Esophagus muscularis mucosa (tissue), 4 donors: ENCODE results near the gene TPSAB1. TPM values are rescaled to one million over a fixed set of nuclear protein-coding genes. Genes with fewer than 3 reads are reported as not detected.

Experiments
- DNase-seq: peaks from one replicate; pipeline ENCODE4 v3.0.0-alpha.2; 2017; ENCODE audit errors: extremely low spot score
- H3K27ac ChIP-seq, 4 donors: fragments of 200-600 bp; sonication (generic); replicated peaks in 1 of 4; 1 replicate in 3 of 4; 2 replicates in 1 of 4; pipeline ENCODE4 v1.5.1; 2016 to 2019; ENCODE audit warnings: mild to moderate bottlenecking in 1 of 4
- H3K27me3 ChIP-seq, 4 donors: fragments of 200-600 bp; sonication (generic); one replicate each; pipeline versions ENCODE4 v1.5.1 to v1.6.0; 2016 to 2019
- H3K36me3 ChIP-seq, 4 donors: fragments of 200-600 bp; sonication (generic); one replicate each; pipeline ENCODE4 v1.5.1; 2016 to 2019
- H3K4me1 ChIP-seq, 4 donors: fragments of 200-600 bp; sonication (generic); one replicate each; pipeline ENCODE4 v1.5.1; 2016 to 2019
- H3K4me3 ChIP-seq, 4 donors: fragments of 200-600 bp; sonication (generic); 1 replicate in 2 of 4; 2 replicates in 2 of 4; pipeline ENCODE4 v1.5.1; 2016 to 2019; ENCODE audit warnings: mild to moderate bottlenecking in 4 of 4, moderate library complexity in 1 of 4
- H3K9me3 ChIP-seq, 4 donors: fragments of 200-600 bp; sonication (generic); 1 replicate in 3 of 4; 2 replicates in 1 of 4; pipeline ENCODE4 v1.5.1; 2016 to 2019
- CTCF ChIP-seq, 3 experiments: fragments of 200-600 bp in 2 of 3; fragments of 450-650 bp in 1 of 3; sonication (generic) in 2 of 3; IDR thresholded peaks; one replicate each; pipeline ENCODE4 v1.5.1; 2017 to 2019; ENCODE audit warnings: antibody characterized with exemption in 3 of 3, mild to moderate bottlenecking in 2 of 3, moderate library complexity in 1 of 3
- EP300 ChIP-seq: sonication (generic); formaldehyde crosslinking; IDR thresholded peaks from one replicate; pipeline ENCODE4 v1.6.1; 2017; ENCODE audit warnings: antibody characterized with exemption
- POLR2A ChIP-seq: fragments of 450-650 bp; IDR thresholded peaks from one replicate; pipeline ENCODE4 v1.6.1; 2017; ENCODE audit warnings: antibody characterized with exemption, moderate library complexity, mild to moderate bottlenecking, low read depth
- POLR2AphosphoS5 ChIP-seq, 2 donors: sonication (generic); formaldehyde crosslinking; IDR thresholded peaks; one replicate each; pipeline ENCODE4 v1.6.1; 2017; ENCODE audit warnings: antibody characterized with exemption in 2 of 2
- WGBS: methylation state at CpG from one replicate; pipeline ENCODE4 v1.1.5; 2018; 5-methylcytosine and 5-hydroxymethylcytosine counted together
- intact Hi-C: fragments of 100-400 bp; cut with DNase I; formaldehyde crosslinking; loops from one replicate; pipeline ENCODE4 v1.15.1; 2023
- total RNA-seq, 4 donors: library from RNA; depleted of rRNA; stranded (reverse); fragments of >200 nt; gene quantifications; one replicate each; pipeline versions ENCODE4 v1.1.0 to v1.2.1, GENCODE V29; 2016

TPSAB1 gene
- total RNA-seq, 4 donors from 2014 or later, result 15.6 to 237 (median 126) TPM

GRCh38 chr16:1256874-1257322, 16.4 kb downstream of the TPSAB1 start:
- H3K4me3 ChIP-seq, result no peak overlapping the region
- WGBS, result 75% methylated on average over 21 of the region's 22 CpGs
- no peak for DNase-seq
- peaks cover 0 to 9% (median 6%) of the 10 kb centered on the region in 4 donors for H3K4me1 ChIP-seq
- intact Hi-C loops, result no loop called here
- H3K27me3 ChIP-seq, result peaks cover 0 to 72% (median 18%) of the 10 kb centered on the region in 4 donors
- no peaks in the 10 kb centered on the region for H3K36me3 ChIP-seq
- no peak overlapping the region for H3K27ac ChIP-seq
- TF ChIP-seq POLR2AphosphoS5 (IDR thresholded peaks at IDR 0.05) (no peak), CTCF (IDR thresholded peaks at IDR 0.05) (no peak), POLR2A (no peak), EP300 (no peak)
- H3K9me3 ChIP-seq, result no peaks in the 10 kb centered on the region

GRCh38 chr16:1257561-1258224, 17.2 kb downstream of the TPSAB1 start:
- peaks cover 0 to 9% (median 6%) of the 10 kb centered on the region in 4 donors for H3K4me1 ChIP-seq
- no peak overlapping the region for H3K4me3 ChIP-seq
- TF ChIP-seq CTCF (IDR thresholded peaks at IDR 0.05) (no peak), POLR2AphosphoS5 (IDR thresholded peaks at IDR 0.05) (no peak), EP300 (no peak), POLR2A (no peak)
- no peak overlapping the region for H3K27ac ChIP-seq
- H3K27me3 ChIP-seq, result peaks cover 0 to 80% (median 20%) of the 10 kb centered on the region in 4 donors
- DNase-seq, result no peak
- H3K9me3 ChIP-seq, result no peaks in the 10 kb centered on the region
- WGBS, result 78% methylated on average over 14 of the region's 34 CpGs
- no peaks in the 10 kb centered on the region for H3K36me3 ChIP-seq
- intact Hi-C loops, result no loop called here

GRCh38 chr16:1258225-1258600, 17.7 kb downstream of the TPSAB1 start:
- WGBS, result 61% methylated on average over 4 of the region's 12 CpGs
- TF ChIP-seq POLR2AphosphoS5 (IDR thresholded peaks at IDR 0.05) (no peak), EP300 (no peak), CTCF (IDR thresholded peaks at IDR 0.05) (no peak), POLR2A (no peak)
- Histone ChIP-seq H3K27me3 (peaks cover 0 to 85% (median 25%) of the 10 kb centered on the region in 4 donors), H3K9me3 (no peaks in the 10 kb centered on the region), H3K36me3 (no peaks in the 10 kb centered on the region), H3K4me1 (peaks cover 0 to 9% (median 6%) of the 10 kb centered on the region in 4 donors), H3K4me3 (no peak overlapping the region), H3K27ac (no peak overlapping the region)
- DNase-seq, result no peak
- intact Hi-C loops, result no loop called here

- DNase-seq, result no peak
- H3K27ac ChIP-seq, result no peak overlapping the region
- no peaks in the 10 kb centered on the region for H3K9me3 ChIP-seq
- no peak overlapping the region for H3K4me3 ChIP-seq
- H3K4me1 ChIP-seq, result peaks cover 0 to 9% (median 6%) of the 10 kb centered on the region in 4 donors
- intact Hi-C loops, result no loop called here
- no peak for TF ChIP-seq POLR2AphosphoS5 (IDR thresholded peaks at IDR 0.05)
- no peak for TF ChIP-seq EP300
- no peak for TF ChIP-seq CTCF (IDR thresholded peaks at IDR 0.05)
- no peak for TF ChIP-seq POLR2A
- H3K27me3 ChIP-seq, result peaks cover 0 to 91% (median 26%) of the 10 kb centered on the region in 4 donors
- H3K36me3 ChIP-seq, result no peaks in the 10 kb centered on the region
- no CpG with 5 or more reads among the region's 42 CpGs for WGBS
These were observed 18.6 kb downstream of the TPSAB1 start for GRCh38 chr16:1258906-1259759.
